GM21619 (cell line): ENCODE data around the gene KCNH1.

Source experiments
- ATAC-seq: cut with Tn5 transposase; IDR thresholded peaks from one replicate; pipeline ENCODE4 v1.9.1; 2021; ENCODE audit not compliant: unreplicated experiment

The KCNH1 gene

GRCh38 chr1:210655511-210655910, 478.4 kb downstream of the KCNH1 start:
- no peak for ATAC-seq

GRCh38 chr1:210654176-210654981, 479.6 kb downstream of the KCNH1 start:
- no peak for ATAC-seq

- no peak for ATAC-seq
Measured at GRCh38 chr1:210653771-210654170, 480.2 kb downstream of the KCNH1 start.

GRCh38 chr1:210652329-210652954, 481.5 kb downstream of the KCNH1 start:
- no peak for ATAC-seq

GRCh38 chr1:210650403-210650802, 483.5 kb downstream of the KCNH1 start:
- no peak for ATAC-seq

- ATAC-seq: no peak
Measured at GRCh38 chr1:210648588-210649269, 485.2 kb downstream of the KCNH1 start.

GRCh38 chr1:210647406-210648333, 486.3 kb downstream of the KCNH1 start:
- no peak for ATAC-seq

- no peak for ATAC-seq
Measured at GRCh38 chr1:210646258-210646616, 487.7 kb downstream of the KCNH1 start.

GRCh38 chr1:210645582-210646257, 488.2 kb downstream of the KCNH1 start:
- no peak for ATAC-seq

GRCh38 chr1:210641582-210641981, 492.4 kb downstream of the KCNH1 start:
- no peak for ATAC-seq

GRCh38 chr1:210635108-210635507, 498.8 kb downstream of the KCNH1 start:
- ATAC-seq: no peak

- no peak for ATAC-seq
Measured at GRCh38 chr1:210633636-210634035, 500.3 kb downstream of the KCNH1 start.

- ATAC-seq: no peak
Measured at GRCh38 chr1:210633140-210633539, 500.8 kb downstream of the KCNH1 start.

- no peak for ATAC-seq
Measured at GRCh38 chr1:210631399-210631798, 502.5 kb downstream of the KCNH1 start.

GRCh38 chr1:210629276-210629675, 504.7 kb downstream of the KCNH1 start:
- ATAC-seq: no peak

GRCh38 chr1:210627755-210628154, 506.2 kb downstream of the KCNH1 start:
- ATAC-seq: no peak
